ENCODE results near the gene CCDC187.
A peak's percentile ranks its signal among the peaks of the same experiment; 100 is the strongest.

Gene CCDC187

DNA sequence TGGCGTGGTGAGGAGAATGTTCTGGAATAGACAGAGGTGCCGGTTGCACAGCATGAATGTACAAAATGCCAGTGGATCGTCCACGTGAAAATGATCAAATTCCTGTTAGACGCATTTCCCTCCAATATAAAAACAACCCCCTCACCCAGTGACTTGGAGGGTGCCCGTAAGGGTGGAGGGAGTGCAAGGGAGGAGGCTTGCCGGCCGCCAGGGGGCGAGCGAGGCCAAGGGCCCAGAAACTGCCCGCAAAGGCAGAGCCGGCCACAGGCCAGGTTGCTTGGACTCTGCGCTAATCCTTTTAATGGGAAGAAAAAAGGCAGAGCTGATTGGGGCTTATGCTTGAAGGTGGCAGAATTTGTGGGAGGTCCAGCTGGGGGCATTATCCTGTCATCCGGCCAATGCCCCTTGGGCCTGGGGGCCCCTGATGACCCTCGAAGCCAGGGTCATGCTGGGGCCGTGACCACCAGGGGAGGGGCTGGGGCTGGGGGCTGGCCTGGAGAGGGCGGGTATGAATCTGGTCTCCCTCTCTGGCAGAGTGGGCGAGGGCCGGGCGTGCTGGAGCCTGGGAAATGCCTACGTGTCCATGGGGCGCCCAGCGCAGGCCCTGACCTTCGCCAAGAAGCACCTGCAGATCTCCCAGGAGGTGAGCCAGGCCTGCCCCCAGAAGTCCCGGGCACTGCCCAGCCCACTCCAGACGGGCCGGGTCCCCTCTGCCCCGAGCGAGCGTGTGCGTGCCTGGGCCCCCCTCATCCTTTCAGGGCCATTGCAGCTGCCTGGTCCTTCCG lies 35.5 kb upstream of the CCDC187 start:
- peak; percentile 46 to 48 for DNase-seq

DNA sequence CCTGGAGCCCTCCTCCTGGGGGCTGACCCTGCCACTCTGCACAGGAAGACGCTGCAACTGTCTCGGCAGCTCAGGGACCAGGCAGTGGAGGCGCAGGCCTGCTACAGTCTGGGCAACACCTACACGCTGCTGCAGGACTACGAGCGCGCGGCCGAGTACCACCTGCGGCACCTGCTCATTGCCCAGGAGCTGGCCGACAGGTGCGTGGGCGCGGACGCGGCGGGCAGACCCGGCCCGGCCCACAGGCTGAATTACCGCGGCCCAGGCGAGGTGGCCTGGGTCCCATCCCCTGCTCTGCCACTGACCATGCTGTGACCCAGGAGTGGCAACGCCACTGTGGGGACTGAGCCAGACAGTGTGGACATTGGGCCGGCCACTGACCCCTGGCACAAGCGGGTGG lies 34.6 kb upstream of the CCDC187 start:
- DNase-seq, result no peak

DNA sequence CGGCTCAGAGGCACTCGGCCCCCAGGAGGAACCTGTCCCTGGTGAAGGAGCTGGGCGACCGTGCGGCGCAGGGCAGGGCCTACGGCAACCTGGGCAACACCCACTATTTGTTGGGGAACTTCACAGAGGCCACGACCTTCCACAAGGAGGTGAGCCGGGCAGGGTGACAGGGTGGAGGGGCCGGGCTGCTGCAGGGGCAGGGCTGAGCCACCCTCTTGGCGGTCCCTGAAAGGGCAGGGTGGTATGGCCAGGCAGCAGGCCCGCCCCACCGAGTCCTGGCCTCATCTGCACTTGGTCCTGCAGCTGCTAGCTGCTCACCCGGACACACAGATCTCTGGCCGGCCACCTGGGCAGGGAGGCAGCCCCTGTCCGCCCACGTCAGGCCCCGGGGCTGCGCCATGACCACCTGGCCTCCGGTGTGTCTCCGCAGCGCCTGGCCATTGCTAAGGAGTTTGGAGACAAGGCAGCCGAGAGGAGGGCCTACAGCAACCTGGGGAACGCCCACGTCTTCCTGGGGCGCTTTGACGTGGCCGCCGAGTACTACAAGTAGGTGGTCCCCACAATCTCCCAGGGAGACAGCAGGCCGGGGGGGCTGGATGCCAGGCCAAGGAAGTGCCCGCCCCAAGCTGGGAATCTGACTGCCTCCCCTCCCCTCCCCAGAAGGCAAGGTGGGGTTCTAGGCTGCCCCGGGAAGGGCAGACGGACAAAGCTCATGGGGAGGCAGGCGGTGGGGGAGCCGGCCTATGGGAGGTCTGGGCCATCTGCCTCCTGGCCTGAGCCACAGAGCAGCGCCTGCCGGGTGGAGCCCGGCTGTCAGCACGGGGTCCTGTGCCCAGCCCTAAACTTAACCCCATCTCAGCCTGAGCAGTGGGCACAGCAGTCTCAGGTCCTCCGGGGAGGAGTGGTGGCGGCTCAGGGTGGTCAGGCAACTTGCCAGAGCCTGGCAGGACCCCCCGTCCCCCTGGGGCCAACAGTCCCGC lies 33.8 kb upstream of the CCDC187 start:
- no peak for DNase-seq

DNA sequence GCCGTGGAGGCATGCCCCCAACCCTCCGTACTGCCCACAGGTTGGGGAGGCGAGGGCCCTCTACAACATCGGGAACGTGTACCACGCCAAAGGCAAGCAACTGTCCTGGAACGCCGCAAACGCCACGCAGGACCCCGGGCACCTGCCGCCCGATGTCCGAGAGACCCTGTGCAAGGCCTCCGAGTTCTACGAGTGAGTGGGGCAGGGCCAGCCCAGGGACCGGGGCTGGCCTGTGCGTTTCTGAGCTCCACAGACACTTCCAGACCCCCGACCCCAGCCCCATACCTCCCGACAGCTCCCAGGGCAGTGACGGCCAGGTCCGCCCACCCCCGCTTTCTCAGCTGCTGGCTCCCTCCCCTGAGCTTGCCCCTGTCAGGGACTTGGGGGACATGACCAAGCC lies 33.0 kb upstream of the CCDC187 start:
- DNase-seq, result no peak

DNA sequence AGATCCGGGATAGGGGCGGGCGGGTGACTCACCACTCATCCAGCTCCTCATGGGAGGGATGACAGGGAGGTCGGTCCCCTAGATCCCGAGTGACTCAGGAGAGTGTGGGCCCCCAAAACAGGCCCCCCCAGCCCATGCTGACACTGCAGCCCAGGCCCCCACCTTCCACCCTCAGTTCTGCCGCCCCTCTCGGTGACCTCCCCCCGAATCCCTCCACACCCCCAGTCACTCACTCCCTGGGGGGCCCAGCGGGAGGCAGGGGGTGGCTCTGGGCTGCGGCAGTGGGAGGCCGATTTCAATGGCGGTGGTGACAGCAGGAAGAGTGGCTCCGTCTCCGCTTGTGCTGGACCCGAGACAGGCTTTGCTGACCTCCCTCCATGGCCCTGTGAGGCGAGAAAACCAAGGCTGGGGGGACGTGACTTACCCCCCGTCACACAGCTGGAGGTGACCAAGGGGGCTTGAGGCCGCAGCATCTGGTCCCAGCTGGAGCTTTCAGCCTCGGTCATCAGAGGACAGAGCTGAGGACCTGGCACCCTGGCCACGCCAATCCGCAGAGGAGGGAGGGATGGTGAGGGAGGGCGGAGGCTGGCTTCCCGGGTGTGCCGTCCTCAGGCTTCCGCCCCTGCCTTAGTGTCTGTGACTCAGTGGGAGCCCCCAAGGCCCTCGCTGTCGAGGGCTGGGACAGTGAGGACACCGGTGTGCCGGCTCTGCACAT lies 32.4 kb upstream of the CCDC187 start:
- DNase-seq, result no peak

DNA sequence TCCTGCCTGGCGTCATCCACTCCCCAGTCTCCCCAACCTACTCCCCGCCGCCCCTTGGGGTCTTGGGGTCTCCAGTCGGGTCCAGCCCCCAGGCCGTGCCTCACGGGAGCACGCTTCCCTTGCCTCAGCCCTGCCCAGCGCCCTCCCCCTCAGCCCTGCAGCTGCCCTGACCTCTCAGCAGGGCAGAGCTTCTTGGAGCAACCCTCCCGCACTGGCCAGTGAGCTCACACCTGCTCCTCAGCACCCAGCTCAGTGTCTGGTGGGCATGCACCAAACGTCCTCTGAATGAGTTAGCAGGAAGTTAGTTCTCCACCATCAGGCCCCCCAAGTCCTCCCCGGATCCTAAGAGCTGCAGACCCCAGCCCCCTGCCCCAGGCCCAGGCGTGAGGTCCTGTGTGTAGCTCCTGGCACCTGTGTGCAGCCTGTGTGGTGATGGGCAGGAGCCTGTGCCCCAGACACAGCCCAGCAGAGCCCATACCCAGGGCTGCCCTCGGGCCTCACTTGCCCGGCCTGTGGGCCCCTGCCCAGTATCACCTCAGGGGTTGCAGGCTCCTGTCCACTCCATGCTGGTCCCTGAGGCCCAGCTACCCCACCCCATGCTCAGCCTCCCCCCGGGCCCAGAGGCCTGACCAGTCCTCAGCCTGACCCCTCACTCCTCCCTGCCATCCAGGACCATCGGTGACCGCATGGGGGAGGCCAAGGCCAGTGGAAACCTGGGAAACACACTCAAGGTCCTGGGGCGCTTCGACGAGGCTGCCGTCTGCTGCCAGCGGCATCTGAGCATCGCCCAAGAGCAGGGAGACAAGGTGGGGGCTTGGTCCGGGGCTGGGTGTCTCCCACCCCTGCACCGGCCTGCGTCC lies 31.6 kb upstream of the CCDC187 start:
- no peak for DNase-seq

DNA sequence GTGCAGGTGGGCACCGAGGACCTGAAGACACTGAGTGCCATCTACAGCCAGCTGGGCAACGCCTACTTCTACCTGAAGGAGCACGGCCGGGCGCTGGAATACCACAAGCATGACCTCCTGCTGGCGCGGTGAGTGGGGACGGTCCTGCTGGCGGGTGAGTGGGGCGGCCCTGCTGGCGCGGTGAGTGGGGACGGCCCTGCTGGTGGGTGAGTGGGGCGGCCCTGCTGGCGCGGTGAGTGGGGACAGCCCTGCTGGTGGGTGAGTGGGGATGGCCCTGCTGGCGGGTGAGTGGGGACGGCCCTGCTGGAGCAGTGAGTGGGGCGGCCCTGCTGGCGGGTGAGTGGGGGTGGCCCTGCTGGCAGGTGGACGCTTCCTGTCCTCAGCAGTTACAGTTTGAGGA lies 30.6 kb upstream of the CCDC187 start:
- no peak for DNase-seq

DNA sequence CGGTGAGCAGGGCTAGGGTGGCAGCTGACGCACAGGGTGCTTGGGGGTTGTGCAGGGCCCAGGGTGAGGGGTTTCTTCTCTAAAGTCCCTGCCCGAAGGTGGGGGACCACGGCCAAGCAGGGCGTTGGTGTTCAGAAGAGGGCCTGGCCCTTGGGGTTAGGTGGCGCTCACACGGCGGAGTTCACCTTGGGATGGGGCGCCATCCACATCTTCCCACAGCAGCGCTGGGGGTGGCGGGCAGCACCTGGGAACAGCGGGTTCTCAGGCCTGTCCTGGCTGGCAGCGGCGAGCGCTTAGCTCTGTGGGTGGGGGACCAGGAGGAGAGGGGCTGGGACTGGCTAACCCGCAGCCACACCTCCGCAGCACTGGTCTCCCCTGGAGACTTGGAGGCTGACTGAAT lies 29.6 kb upstream of the CCDC187 start:
- DNase-seq, result no peak

DNA sequence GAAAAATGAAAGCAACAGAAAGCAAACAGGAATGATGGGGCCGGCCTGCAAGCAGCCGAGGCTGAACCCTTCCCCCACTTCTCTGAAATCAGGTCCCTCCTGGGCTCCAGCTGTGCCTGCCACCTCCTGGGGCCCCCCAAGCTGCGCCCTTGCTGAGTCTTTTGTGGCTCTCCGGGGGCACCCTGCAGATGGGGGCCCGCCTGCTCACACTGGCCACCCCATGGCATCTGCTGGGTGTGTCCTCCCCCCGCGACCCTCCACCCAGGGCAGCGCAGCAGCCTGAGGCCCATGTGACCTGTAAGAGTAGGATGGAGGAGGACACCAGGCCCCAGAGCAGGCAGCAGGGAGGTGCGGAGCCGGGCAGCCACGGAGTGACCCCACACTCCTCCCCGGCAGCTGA lies 29.2 kb upstream of the CCDC187 start:
- DNase-seq, result no peak

DNA sequence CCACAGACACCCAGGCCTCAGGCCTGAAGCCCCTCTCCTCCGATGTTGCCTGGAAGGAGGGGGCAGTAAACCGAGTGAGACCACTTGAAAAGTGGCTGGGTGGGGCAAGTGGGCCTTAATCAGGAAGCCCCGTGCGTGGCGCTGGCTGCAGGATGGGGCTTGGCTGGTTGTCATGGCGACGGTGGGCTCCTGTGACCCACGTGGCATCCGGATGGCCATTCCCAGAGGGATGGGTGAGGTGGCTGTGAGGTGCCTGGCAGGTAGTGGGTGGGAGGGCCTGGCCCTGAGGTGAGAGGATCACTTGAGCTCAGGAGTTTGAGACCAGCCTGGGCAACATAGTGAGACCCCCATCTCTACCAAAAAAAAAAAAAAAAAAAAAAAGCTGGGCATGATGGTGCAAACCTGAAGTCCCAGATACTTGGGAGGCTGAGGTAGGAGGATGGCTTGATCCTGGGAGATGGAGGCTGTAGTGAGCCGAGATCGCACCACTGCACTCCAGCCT lies 28.6 kb upstream of the CCDC187 start:
- DNase-seq, result no peak

DNA sequence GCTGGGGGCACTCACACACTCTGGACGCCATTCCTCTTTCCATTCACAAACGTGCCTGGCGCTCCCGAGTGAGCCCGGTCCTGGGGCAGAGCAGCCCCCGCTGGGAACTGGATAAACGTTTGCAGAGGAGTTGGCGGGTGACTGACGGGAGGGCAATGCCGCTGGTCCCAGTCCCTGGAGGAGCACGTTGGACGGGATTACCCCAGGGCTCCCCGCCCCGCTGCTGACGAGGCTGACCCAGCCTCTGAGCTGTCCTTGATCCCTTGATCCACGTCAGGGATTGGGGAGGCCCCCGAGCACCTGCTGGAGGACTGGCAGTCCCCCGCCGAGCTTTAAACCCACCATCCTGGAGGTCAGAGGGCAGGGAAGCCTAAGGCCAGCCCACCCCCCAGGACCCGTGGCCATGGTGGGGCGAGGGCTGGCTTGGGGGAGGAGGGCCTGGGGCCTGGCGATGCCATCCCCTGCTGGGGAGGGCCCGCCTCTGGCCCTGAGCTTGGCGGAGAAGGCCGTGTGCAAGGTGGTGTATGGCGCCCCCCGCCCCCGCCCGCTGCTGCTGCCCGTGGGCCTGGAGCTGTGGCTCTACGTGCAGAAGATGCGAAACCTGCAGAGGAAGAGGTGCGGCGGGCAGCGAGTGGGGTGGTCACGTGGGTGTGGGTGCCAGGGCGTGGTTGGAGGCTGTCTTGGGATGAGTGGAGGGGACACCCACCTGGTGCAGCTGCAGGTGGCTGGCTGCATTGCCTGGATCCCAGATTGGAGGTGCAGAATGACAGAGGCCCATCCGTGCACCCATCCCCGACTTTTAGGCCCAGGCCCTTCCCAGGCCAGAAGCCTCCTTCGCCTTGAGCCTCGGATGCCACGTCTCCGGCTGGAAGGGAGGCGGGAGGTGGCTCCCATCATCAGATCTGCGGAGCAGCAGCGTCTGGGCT lies 27.9 kb upstream of the CCDC187 start:
- no peak for DNase-seq

DNA sequence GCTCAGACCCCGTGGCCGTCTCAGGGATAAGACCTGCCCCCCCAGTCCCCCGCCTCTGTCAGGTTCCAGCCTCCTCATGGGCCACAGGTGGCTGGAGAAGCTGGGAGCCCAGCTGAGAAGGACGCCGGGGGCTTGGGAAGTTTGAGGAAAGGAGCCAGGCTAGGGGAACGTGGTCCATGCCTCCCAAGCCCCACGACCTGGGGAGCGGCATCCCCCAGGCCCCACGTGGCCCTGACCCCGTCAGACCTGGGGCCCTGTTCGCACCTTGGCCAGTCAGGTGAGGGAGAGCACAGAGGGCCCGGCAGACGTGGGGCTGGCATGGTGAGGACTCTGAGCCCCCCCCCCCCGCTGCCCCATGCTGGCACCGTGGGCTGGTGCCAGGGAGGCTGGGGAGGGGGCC lies 27.1 kb upstream of the CCDC187 start:
- DNase-seq, result no peak

DNA sequence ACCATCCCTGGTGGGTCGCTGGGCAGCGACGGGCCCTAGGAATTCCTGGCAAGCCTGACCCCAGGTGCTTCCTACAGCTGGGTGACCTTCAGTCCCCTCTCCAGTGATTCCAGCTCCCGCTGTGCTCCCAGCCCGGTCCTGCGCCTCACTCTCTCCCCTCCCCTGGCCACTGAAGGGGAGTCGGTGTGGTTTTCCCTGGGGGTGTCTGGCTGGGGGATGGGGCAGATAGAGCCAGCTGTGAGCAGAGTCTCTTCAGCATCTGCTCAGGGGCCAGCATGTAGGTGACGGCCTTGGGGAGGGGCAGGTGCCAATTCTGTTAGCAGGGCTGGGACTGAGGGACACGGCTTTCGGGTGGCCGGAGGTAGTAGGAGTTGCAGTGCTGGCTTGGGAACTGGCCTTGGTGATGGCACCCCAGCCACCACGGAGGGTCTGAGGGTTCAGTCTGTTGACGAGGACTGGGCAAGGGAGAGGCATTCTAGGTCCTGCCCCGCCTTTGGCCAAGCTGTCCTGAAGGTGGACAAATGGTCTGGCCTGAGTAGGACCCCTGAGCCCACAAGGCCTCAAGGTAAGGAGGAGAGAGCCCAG lies 26.6 kb upstream of the CCDC187 start:
- DNase-seq, result no peak

DNA sequence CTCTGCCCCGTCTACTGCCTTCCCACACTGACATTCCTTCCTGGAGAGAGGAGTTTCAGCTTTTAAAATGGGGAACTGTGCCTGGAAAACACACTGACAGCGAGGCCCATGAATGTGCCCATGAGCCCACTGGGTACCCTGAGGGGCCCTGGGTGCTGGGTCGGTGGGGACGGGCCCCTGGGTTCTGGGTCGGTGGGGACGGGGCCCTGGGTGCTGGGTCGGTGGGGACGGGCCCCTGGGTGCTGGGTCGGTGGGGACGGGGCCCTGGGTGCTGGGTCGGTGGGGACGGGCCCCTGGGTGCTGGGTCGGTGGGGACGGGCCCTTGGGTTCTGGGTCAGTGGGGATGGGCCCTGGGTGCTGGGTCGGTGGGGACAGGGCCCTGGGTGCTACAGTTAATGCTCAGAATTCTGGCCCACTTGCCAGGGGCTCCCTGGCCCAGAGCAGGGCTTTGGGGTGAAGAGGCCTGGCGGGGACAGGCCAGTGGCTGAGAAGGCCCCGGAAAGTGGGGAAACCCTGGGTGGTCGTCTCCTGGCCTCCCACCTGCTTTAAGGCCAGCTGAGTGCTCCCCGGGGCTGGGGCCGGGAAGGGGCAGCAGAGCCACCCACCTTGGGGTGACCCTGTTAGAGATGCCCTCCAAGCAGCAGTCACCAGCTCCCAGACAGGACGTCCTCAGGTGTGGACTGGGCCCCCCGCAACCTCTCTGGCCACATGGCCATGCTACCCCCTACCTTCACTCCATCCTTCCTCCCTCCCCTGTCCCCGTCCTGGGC lies 25.9 kb upstream of the CCDC187 start:
- DNase-seq, result no peak

DNA sequence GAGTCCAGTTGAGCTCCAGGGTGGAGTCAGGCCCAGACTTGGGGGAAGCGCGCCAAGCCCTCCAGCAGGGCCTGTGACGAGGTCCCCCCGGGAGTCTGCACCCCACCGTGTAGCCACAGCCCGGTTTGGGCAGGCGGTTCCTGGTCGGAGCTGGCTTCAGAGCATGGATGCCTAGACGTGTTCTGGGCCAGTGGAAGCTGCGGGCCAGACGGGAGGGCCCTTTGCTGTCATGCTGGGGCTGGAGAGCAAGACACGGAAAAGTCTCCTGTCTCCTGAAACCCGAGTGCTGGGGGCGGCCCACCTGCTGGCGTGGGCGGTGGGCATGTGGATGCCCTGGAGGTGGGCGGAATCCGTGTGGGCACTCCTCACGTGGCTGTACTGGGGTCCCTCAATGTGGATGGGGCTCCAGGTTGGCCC lies 25.3 kb upstream of the CCDC187 start:
- DNase-seq, result no peak

DNA sequence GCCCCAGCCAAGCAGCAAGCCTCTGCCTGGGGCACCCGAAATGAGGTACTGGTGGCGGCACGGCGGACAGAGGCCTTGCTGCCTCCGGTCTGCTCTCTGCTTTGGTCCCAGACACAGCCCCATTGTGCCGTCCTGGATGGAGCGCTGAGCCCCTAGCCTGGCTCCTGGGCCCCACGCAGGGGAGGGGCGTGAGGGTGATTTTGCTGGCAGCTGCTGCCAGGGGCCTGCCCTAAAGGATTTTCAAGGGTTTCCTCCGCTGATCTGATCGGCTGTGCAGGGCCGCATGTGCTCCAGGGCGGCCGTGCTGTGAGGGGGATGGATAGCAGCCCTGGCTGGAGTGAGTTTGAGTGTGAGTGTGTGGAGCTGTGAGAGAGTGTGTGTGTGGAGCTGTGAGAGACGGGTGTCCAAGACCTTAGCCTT lies 24.7 kb upstream of the CCDC187 start:
- DNase-seq, result no peak

DNA sequence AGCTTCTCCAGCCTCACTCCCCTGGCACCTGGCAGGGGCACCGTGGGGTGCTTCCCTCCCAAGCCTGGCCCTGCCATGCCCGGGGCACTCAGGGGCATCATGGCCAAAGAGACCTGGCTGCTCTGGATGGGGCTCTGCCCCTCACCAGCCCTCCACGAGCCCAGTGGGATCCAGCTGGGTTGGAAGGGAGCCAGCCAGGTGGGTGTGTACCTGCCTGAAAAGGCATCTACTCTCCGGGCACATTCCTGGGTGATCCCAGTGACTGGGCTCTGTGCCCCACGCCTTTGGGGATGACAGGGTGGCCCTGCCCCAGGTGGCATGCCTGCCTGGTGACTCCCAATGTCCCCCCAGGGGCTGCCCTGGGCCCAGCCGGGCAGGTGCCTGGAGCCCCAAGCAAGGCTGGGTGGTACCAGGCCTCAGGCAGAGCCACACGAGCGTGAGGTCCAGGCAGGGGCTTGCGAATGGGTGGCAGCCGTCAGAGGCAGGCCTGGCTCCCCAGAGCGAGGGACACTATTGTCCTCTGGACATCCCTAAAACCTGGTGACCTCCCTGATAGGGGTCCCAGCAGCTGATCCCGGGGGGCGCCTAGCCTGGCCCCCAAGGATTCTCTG lies 24.2 kb upstream of the CCDC187 start:
- DNase-seq, result peak in 1 of 2 experiments; percentile 17

DNA sequence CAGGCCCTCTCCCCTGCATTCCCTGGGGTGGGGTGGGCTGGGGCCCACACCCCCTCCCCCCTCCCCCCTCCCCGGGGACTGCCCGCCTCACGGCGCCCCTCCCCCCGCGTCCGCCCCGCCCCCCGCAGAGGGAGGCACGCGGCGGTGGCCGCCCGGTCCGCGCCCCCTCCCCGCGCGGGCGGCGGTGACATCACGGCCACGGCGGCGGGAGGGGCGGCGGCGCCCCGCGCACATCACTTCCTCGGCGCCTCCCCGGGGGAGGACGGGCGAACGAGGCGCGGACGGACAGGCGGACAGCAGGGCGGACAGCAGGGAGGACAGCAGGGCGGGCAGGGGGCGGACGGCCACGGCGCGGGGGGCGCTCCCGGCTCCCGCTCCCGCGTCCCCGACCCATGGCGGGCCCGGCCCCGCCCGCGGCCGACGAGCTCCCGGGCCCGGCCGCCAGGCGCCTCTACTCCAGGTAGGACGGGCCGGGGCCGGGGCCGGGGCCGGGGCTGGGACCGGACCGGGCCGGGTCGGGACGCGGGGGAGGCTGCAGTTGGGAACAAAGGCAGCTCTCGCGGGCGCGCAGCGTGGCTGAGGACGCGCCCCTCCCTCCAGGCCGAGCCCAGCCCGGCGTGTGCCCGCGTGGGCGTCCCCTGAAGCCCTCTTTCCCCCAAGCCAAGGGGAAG lies 23.5 kb upstream of the CCDC187 start, which contains the start of gene GPSM1:
TSS of gene GPSM1 (plus strand) at position 236 of the 671 bp plus-strand sequence. CDS start at position 393, 157 bp downstream.
- DNase-seq, result peak; percentile 42 to 45
